ENCODE measurements around the gene EIF2B2.

Gene EIF2B2

DNA sequence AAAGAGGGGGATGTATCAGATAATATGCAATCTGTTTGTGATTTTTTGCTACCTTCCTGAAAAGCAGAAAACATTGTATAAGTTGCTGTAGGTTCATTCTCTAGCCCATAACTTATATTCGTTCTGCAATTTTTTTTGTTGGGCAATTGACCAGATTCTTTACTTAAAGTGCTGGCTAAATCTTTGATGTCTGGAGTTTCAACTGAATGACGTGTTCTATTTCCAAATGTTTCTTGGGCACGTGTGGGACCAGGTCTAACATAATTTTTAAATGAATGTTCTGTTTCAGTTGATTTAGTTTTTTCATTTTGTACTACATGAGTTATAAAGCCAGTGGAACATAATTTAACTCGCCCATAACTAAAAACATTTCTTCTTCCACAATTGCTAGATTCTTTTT lies 44.8 kb downstream of the EIF2B2 start:
- peaks cover 32% of the 10 kb centered on the region for H3K27me3 ChIP-seq
- H3K9ac ChIP-seq = no peak overlapping the region
- no peak overlapping the region for H3K27ac ChIP-seq
- TF ChIP-seq Cebpa-rat (IDR thresholded peaks at IDR 0.05) = no peak
- H3K4me3 ChIP-seq = no peak overlapping the region
- H3K4me1 ChIP-seq = peaks cover 14% of the 10 kb centered on the region; the same call in 1 of the 2 replicates
- no peaks in the 10 kb centered on the region; the same call in 1 of the 2 replicates for H3K9me3 ChIP-seq
- H4K20me1 ChIP-seq = peaks cover 6% of the 10 kb centered on the region; the same call in 1 of the 2 replicates
- 0 out of 2 replicates have a peak, but pooled peaks cover 5% of the 10 kb centered on the region for H3K36me3 ChIP-seq
- no peak overlapping the region for H3K4me2 ChIP-seq

DNA sequence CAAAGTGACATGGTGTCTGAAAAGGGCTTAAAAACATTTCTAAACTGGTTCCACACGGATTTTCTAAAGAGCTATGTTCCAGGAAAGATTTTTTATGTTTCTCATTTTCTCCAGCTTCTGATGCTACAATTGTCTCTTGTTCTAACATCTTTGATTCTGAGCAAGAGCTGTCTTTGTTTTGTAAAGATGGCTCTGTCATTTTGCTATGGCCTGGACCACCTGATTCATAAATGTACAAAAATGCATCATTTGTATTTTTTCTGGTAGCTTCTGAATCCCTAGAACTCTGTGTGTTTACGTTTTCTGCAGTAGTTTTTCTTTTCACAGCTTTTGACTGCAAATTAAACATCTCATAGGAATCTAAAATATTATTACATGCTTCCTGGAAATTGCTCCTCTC lies 45.4 kb downstream of the EIF2B2 start:
- Histone ChIP-seq H3K27ac (no peak overlapping the region), H3K27me3 (peaks cover 32% of the 10 kb centered on the region), H3K4me2 (no peak overlapping the region)

DNA sequence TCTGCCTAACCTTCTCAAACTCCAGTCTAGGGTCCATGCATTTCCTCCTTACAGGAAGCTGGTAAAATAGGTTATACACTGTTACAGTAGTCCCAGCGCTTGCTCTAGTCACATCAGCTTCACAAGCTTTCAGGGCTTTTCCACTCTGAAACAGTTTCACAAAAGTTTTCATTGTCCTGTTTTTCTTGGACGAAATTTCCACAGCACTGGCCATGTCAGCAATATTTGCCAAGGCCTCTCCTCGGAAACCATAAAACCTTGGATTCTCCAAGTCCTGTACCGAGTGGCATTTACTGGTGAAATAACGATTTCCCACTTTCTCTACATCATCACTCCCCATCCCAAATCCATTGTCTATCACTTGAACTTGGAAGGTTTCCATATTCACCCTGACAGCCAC lies 46.4 kb downstream of the EIF2B2 start:
- no peak overlapping the region for H3K4me3 ChIP-seq
- TF ChIP-seq Cebpa-rat (IDR thresholded peaks at IDR 0.05) = no peak
- H3K4me2 ChIP-seq = no peak overlapping the region
- H3K4me1 ChIP-seq = peaks cover 14% of the 10 kb centered on the region; the same call in 1 of the 2 replicates
- H4K20me1 ChIP-seq = peaks cover 6% of the 10 kb centered on the region; the same call in 1 of the 2 replicates
- H3K9me3 ChIP-seq = no peaks in the 10 kb centered on the region; the same call in 1 of the 2 replicates
- H3K9ac ChIP-seq = no peak overlapping the region
- H3K36me3 ChIP-seq = peaks cover 9% of the 10 kb centered on the region; the same call in 1 of the 2 replicates
- peaks cover 32% of the 10 kb centered on the region for H3K27me3 ChIP-seq
- no peak overlapping the region for H3K27ac ChIP-seq

More for the DNA sequence above, 45.4 kb downstream of the EIF2B2 start:
- TF ChIP-seq Cebpa-rat (IDR thresholded peaks at IDR 0.05) = no peak
- Histone ChIP-seq H4K20me1 (peaks cover 6% of the 10 kb centered on the region; the same call in 1 of the 2 replicates), H3K4me1 (peaks cover 14% of the 10 kb centered on the region; the same call in 1 of the 2 replicates), H3K9me3 (no peaks in the 10 kb centered on the region; the same call in 1 of the 2 replicates), H3K36me3 (0 out of 2 replicates have a peak, but pooled peaks cover 5% of the 10 kb centered on the region), H3K4me3 (no peak overlapping the region), H3K9ac (no peak overlapping the region)

DNA sequence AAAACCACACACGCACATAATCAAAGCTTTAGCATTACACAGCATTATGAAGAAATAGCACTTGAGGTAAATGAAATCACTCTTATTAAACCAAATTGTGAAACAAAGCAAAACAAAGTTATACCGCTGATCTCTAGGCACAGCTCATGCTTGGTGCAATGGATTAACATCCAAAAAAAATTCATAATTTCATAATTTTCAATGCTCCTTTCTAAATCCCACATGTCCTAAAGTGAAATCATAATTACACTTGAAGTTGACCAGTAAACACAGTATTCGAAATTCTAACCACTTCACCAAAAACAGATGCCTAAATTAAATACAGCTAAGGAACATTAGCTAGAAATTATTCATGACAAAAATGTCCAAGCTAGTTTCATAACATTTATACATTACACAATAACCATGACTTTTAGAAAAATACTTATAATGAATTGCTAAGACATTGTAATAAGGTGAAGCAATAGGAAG lies 47.0 kb downstream of the EIF2B2 start:
- TF ChIP-seq Cebpa-rat (IDR thresholded peaks at IDR 0.05) = no peak
- Histone ChIP-seq H3K27ac (no peak overlapping the region), H3K4me2 (0 out of 2 replicates have a peak overlapping the region, but pooled peaks have one; percentile 81), H3K9ac (no peak overlapping the region), H3K4me1 (peaks cover 14% of the 10 kb centered on the region; the same call in 1 of the 2 replicates), H3K9me3 (no peaks in the 10 kb centered on the region; the same call in 1 of the 2 replicates), H3K36me3 (peaks cover 9% of the 10 kb centered on the region; the same call in 1 of the 2 replicates), H3K4me3 (no peak overlapping the region), H4K20me1 (peaks cover 6% of the 10 kb centered on the region; the same call in 1 of the 2 replicates), H3K27me3 (peaks cover 32% of the 10 kb centered on the region)

DNA sequence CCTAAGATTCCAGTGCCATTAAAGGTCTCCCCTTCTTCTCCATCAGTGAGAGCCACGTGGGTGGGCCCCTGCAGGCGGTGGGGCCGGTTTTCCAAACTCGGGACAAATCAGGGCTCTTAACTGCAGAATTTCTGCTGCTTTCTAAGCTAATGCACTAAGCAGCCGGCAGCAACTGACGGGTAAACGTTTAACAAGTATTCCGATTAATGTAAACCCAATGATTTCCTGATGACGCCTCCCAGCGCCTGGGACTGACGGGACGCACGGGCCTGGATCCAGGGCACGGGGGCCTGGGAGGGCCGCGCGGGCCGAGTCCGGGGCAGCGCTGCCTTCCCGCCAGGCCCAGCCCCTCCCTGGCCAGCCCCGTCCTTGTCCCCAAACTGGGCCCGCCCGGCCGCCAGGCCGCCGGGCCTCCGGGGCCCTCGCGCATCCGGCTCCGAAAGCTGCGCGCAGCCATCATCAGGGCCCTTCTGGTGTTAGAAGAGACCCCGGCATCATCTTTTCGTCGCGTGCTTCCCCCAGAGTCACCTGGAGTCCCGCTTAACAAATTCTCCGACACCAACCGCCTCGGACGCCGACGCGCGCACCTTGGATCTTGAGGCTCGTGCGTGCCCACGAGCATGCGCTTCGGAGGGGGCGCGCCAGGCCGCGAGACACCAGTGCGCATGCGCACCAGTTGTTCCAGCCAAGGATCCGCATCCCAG lies 48.3 kb downstream of the EIF2B2 start, which contains the start of gene MLH3:
TSS of gene MLH3 (minus strand) at position 616 of the 704 bp plus-strand sequence. CDS start 1,812 bp downstream, outside the sequence.
- H3K4me1 ChIP-seq = peaks cover 14% of the 10 kb centered on the region; the same call in 1 of the 2 replicates
- H3K4me3 ChIP-seq = peak within 1 kb of the TSS; percentile 70
- H3K36me3 ChIP-seq = peaks cover 9% of the 10 kb centered on the region; the same call in 1 of the 2 replicates
- no peak for TF ChIP-seq Cebpa-rat (IDR thresholded peaks at IDR 0.05)
- no peaks in the 10 kb centered on the region; the same call in 1 of the 2 replicates for H3K9me3 ChIP-seq
- H3K4me2 ChIP-seq = peak within 1 kb of the TSS; percentile 81
- H3K9ac ChIP-seq = peak within 1 kb of the TSS; percentile 76
- H3K27ac ChIP-seq = peak within 1 kb of the TSS; percentile 75
- peaks cover 32% of the 10 kb centered on the region for H3K27me3 ChIP-seq
- 0 out of 2 replicates have a peak, but pooled peaks cover 6% of the 10 kb centered on the region for H4K20me1 ChIP-seq

DNA sequence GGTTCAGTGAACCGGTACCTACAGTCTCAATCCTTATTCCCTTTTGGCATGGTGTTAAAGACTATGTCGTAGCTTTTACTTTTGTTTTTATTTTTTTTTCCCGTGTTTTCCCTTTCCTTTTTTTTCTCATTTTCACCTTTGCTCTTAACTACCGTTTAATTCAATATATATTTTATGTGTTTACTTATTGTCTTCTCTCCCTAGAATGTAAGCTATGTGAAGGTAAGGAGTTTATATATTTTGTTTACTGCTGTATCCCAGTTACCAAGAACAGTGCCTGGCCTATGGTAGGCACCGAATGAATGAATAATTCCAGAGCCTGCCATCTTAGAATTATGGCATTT lies 48.8 kb downstream of the EIF2B2 start:
- H3K9me3 ChIP-seq = no peaks in the 10 kb centered on the region; the same call in 1 of the 2 replicates
- TF ChIP-seq Cebpa-rat (IDR thresholded peaks at IDR 0.05) = no peak
- peaks cover 32% of the 10 kb centered on the region for H3K27me3 ChIP-seq
- peaks cover 14% of the 10 kb centered on the region; the same call in 1 of the 2 replicates for H3K4me1 ChIP-seq
- peak overlapping the region; percentile 81 for H3K4me2 ChIP-seq
- peak overlapping the region; percentile 70 for H3K4me3 ChIP-seq
- H3K9ac ChIP-seq = no peak overlapping the region
- H3K27ac ChIP-seq = no peak overlapping the region
- 0 out of 2 replicates have a peak, but pooled peaks cover 6% of the 10 kb centered on the region for H4K20me1 ChIP-seq
- H3K36me3 ChIP-seq = peaks cover 9% of the 10 kb centered on the region; the same call in 1 of the 2 replicates

DNA sequence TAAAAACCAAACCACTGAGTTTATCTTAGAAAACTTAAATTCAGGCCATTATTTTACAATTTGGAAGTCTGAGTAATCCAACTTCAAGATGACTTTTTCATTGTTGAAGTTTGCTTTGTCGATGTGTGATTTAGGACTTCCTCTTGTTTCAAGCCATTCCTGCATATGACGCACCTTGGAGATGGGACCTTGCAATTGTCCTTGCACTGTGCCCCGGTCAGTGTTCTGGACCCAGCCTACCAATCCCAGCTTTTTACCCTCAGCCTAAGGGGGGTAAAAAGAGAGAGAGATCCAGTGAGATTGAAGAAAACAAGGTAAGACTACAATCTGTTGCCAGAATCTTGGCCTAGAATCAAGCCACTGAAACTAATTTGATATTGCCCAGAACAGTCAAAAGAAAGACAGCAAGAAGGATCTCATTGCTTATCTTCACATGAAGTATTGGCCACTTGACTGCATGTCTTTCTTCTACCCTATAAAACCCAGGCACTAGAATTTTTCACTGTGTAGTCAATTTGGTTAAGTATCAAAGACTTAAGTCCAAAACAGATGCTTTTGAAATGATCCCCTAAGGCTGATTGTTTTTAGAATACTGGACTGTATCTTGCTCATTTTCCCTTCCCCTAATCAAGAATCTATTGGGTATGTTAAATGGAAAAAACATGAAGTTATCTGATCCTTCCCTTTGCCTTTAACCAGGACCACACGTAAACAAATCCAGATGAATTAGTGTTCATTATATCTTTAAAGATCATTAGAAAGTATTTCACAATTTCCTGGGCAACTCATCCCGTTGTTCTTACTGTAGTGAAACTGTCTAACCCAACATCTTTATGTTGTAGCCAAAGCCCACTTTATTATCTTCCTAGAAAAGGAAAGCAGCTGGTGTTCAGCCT lies 50.9 kb downstream of the EIF2B2 start:
- H4K20me1 ChIP-seq = 0 out of 2 replicates have a peak, but pooled peaks cover 6% of the 10 kb centered on the region
- H3K36me3 ChIP-seq = peaks cover 10% of the 10 kb centered on the region; the same call in 1 of the 2 replicates
- H3K4me1 ChIP-seq = peaks cover 14% of the 10 kb centered on the region; the same call in 1 of the 2 replicates
- H3K9me3 ChIP-seq = no peaks in the 10 kb centered on the region; the same call in 1 of the 2 replicates
- no peak overlapping the region for H3K9ac ChIP-seq
- no peak for TF ChIP-seq Cebpa-rat (IDR thresholded peaks at IDR 0.05)
- no peak overlapping the region for H3K27ac ChIP-seq
- H3K4me2 ChIP-seq = no peak overlapping the region
- no peak overlapping the region for H3K4me3 ChIP-seq
- peaks cover 32% of the 10 kb centered on the region for H3K27me3 ChIP-seq

DNA sequence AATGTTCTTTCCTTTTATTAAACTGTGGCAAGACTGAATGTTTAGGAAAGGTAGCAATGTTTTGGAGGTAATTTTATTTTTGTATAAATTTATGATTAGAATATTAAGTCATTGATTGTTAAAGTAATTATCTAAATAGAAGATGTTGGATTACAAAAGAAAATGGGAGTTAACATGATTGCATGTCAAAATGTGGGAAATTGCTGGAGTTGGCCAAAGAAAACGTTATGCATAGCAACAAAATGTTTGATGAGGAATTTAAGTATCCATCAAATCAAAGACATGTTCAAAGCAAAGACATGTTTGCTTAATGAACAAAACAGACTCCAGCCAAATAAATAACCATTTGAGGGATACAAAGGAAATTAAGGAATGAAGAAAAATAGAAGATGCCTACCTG lies 51.7 kb downstream of the EIF2B2 start:
- H3K9me3 ChIP-seq = no peaks in the 10 kb centered on the region; the same call in 1 of the 2 replicates
- peaks cover 10% of the 10 kb centered on the region; the same call in 1 of the 2 replicates for H3K36me3 ChIP-seq
- H3K4me3 ChIP-seq = no peak overlapping the region
- H4K20me1 ChIP-seq = 0 out of 2 replicates have a peak, but pooled peaks cover under 1% of the 10 kb centered on the region
- H3K9ac ChIP-seq = no peak overlapping the region
- H3K27me3 ChIP-seq = peaks cover 27% of the 10 kb centered on the region
- no peak overlapping the region for H3K4me2 ChIP-seq
- no peak overlapping the region for H3K27ac ChIP-seq
- H3K4me1 ChIP-seq = peaks cover 14% of the 10 kb centered on the region; the same call in 1 of the 2 replicates
- TF ChIP-seq Cebpa-rat (IDR thresholded peaks at IDR 0.05) = no peak

DNA sequence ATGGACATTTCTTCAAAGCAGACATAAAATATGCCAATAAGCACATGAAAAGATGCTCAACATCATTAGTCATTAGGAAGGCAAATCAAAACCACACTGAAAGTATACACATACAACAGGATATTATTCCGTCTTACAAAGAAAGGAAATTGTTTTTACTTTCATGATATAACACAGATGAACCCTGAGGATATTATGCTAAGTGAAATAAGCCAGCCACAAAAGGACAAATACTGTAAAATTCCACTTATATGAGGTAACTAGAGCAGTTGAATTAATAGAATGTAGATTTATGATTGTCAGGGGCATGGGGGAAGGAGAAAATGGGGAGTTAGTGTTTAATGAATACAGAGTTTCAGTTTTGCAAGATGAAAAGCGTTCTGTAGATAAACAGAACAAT lies 56.9 kb downstream of the EIF2B2 start:
- H3K36me3 ChIP-seq = peaks cover 20% of the 10 kb centered on the region
- H3K27me3 ChIP-seq = no peaks in the 10 kb centered on the region
- no peak overlapping the region for H3K4me3 ChIP-seq
- no peak overlapping the region for H3K9ac ChIP-seq
- H3K4me1 ChIP-seq = peaks cover 16% of the 10 kb centered on the region
- H3K27ac ChIP-seq = no peak overlapping the region
- no peak overlapping the region for H3K4me2 ChIP-seq
- peaks cover 9% of the 10 kb centered on the region for H3K9me3 ChIP-seq
- H4K20me1 ChIP-seq = no peaks in the 10 kb centered on the region
- TF ChIP-seq Cebpa-rat (IDR thresholded peaks at IDR 0.05) = no peak

All from BLaER1 (cell line).